ENCODE data around the gene STAT3.

STAT3 gene

GRCh38 chr17:42333053-42333452 lies 55.2 kb downstream of the STAT3 start:
- H3K27me3 ChIP-seq (ENCODE audit: low read length), result no peaks in the 10 kb centered on the region
- TF ChIP-seq EZH2phosphoT487 (conservative IDR thresholded peaks at IDR 0.05; ENCODE audit: low read length), result no peak
- no peak for TF ChIP-seq CTCF (IDR thresholded peaks at IDR 0.05; ENCODE audit: insufficient read depth, low read length, poor library complexity, severe bottlenecking)
- no peak overlapping the region for H3K27ac ChIP-seq (ENCODE audit: low read depth, low read length)
- H3K4me3 ChIP-seq (ENCODE audit: insufficient read depth, low read length, poor library complexity, severe bottlenecking), result no peak overlapping the region
- no peaks in the 10 kb centered on the region for H3K36me3 ChIP-seq (ENCODE audit: low read length)
- H3F3A ChIP-seq (ENCODE audit: insufficient read depth), result no peaks in the 10 kb centered on the region
- no peaks in the 10 kb centered on the region for H3K9me3 ChIP-seq (ENCODE audit: insufficient read depth, low read length)
- no peaks in the 10 kb centered on the region for H3K79me2 ChIP-seq (ENCODE audit: insufficient read depth, low read length)
- no peak overlapping the region for H3K4me2 ChIP-seq (ENCODE audit: low read depth, low read length, poor library complexity, severe bottlenecking)
- no peaks in the 10 kb centered on the region for H3K9me2 ChIP-seq (replicated peaks; ENCODE audit: insufficient read depth, low read length)
- H3K9ac ChIP-seq (ENCODE audit: low read length), result no peak overlapping the region
- H4K20me1 ChIP-seq (ENCODE audit: low read depth, low read length), result no peaks in the 10 kb centered on the region
- H2AFZ ChIP-seq (ENCODE audit: low read depth, low read length, severe bottlenecking), result no peak overlapping the region

- Histone ChIP-seq H3K4me2 (ENCODE audit: low read depth, low read length, poor library complexity, severe bottlenecking) (no peak overlapping the region), H3K9me3 (ENCODE audit: insufficient read depth, low read length) (no peaks in the 10 kb centered on the region), H3K9me2 (replicated peaks; ENCODE audit: insufficient read depth, low read length) (no peaks in the 10 kb centered on the region), H4K20me1 (ENCODE audit: low read depth, low read length) (no peaks in the 10 kb centered on the region), H3K4me3 (ENCODE audit: insufficient read depth, low read length, poor library complexity, severe bottlenecking) (no peak overlapping the region), H3K27ac (ENCODE audit: low read depth, low read length) (no peak overlapping the region), H3F3A (ENCODE audit: insufficient read depth) (no peaks in the 10 kb centered on the region), H3K27me3 (ENCODE audit: low read length) (no peaks in the 10 kb centered on the region), H3K36me3 (ENCODE audit: low read length) (no peaks in the 10 kb centered on the region), H2AFZ (ENCODE audit: low read depth, low read length, severe bottlenecking) (no peak overlapping the region), H3K9ac (ENCODE audit: low read length) (no peak overlapping the region), H3K79me2 (ENCODE audit: insufficient read depth, low read length) (no peaks in the 10 kb centered on the region)
- TF ChIP-seq EZH2phosphoT487 (conservative IDR thresholded peaks at IDR 0.05; ENCODE audit: low read length), result no peak
- TF ChIP-seq CTCF (IDR thresholded peaks at IDR 0.05; ENCODE audit: insufficient read depth, low read length, poor library complexity, severe bottlenecking), result no peak
These were observed 58.9 kb downstream of the STAT3 start for GRCh38 chr17:42329025-42329976.

GRCh38 chr17:42325026-42325425 lies 63.2 kb downstream of the STAT3 start:
- no peak overlapping the region for H2AFZ ChIP-seq (ENCODE audit: low read depth, low read length, severe bottlenecking)
- no peaks in the 10 kb centered on the region for H3K79me2 ChIP-seq (ENCODE audit: insufficient read depth, low read length)
- no peak overlapping the region for H3K27ac ChIP-seq (ENCODE audit: low read depth, low read length)
- H4K20me1 ChIP-seq (ENCODE audit: low read depth, low read length), result no peaks in the 10 kb centered on the region
- H3K27me3 ChIP-seq (ENCODE audit: low read length), result no peaks in the 10 kb centered on the region
- no peak overlapping the region for H3K9ac ChIP-seq (ENCODE audit: low read length)
- no peaks in the 10 kb centered on the region for H3K36me3 ChIP-seq (ENCODE audit: low read length)
- H3K4me3 ChIP-seq (ENCODE audit: insufficient read depth, low read length, poor library complexity, severe bottlenecking), result no peak overlapping the region
- H3K9me2 ChIP-seq (replicated peaks; ENCODE audit: insufficient read depth, low read length), result no peaks in the 10 kb centered on the region
- H3F3A ChIP-seq (ENCODE audit: insufficient read depth), result no peaks in the 10 kb centered on the region
- no peak overlapping the region for H3K4me2 ChIP-seq (ENCODE audit: low read depth, low read length, poor library complexity, severe bottlenecking)
- no peaks in the 10 kb centered on the region for H3K9me3 ChIP-seq (ENCODE audit: insufficient read depth, low read length)
- TF ChIP-seq CTCF (IDR thresholded peaks at IDR 0.05; ENCODE audit: insufficient read depth, low read length, poor library complexity, severe bottlenecking) (no peak), EZH2phosphoT487 (conservative IDR thresholded peaks at IDR 0.05; ENCODE audit: low read length) (no peak)

Data from SU-DHL-6 (cell line).